COLO829 (cell line): ENCODE measurements around the gene TTYH1.

Source experiments
- DNase-seq: peaks from one replicate; pipeline ENCODE4 v3.0.0; 2012; ENCODE audit warnings: low spot score

TTYH1 gene

DNA sequence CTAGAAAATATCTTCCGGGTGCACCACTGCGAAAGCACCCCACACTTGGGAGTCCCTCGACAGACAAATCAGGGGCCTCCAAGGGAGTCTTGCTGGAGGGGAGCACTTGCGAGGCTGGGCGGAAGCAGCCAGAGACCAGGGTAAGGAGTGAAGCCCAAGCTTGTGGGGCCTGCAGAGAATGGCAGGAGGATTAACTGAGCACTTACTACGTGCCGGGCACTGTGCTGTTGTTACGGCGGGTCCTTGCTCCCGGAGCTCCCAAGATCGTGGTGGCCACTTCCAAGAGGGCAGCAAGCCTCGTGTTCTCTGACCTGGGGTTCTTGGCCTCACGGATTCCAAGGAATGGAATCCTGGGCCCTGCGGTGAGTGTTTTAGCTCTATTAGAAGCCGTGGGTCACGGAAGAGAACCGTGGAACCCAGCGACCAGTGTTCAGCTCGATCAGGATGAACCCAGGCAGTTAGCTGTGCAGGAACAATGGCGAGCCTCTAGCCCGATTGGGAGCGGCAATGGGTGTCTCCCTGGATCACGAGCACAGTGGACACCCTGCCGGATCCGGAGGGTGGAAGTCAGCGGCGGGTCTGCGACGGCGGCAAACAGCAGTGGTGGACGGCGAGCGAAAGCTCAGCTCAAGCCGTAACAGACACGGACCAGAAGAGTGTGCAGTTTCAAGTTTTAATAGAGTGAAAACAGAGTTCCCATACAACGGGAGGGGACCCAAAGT, 9.6 kb downstream of the TTYH1 start:
- DNase-seq: no peak

DNA sequence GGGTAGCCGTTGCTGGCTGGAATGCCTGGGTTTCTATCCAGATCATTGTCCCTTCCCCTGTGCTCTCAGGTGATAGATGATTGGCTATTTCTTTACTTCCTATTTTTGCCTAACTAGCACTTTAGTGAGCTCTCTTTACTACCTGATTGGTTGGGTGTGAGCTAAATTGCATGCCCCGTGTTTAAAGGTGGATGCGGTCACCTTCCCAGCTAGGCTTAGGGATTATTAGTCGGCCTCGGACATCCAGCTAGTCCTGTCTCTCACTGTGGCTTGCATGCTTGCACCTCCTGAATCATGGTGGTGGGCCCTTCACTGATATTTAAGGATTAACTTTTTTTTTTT, 10.1 kb downstream of the TTYH1 start:
- no peak for DNase-seq

DNA sequence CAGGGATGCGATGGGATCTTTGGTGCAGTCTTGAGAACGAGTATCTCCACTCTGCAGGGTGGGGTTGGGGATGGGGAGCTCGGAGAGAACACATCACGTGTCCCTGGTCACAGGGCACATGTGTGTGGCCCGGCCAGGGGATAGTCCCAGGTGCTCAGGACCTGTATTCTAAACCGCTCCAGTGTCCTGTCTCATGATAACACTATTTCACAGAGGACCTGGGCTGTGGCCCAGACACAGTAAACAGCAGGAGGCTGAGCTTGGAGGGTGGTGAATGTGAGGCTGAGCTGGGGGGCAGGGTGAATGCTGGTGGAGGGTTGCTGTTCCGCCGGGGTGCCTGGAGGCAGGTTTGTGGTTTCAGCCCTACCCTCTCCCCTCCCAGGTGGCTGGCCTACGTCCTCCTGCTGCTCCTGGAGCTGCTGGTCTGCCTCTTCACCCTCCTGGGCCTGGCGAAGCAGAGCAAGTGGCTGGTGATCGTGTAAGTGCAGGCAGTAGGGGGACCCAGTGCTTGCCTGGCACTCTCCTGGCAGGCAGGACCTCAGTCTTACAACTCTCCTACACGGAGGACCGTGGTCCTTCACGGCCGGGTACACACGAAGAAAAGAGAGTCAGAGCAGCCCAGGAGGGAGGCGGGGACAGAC, 11.1 kb downstream of the TTYH1 start:
- DNase-seq: no peak

DNA sequence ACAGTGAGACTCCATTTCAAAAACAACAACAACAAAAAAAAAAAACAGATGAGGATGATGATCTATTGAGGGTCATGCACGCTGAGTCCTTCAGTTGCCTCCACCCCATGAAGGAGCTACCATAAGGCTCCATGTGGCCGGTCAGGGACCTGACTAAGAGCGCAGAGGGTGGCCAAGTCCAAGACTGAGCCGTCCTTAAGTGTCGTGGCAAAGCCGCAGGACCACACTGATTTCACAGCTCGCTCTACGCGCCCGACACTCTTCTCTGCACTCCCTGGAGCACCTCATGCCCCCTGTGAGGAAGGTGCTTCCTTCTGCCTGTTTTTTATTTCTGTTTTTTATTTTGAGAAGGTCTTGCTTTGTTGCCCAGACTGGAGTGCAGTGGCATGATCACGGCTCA, 12.3 kb downstream of the TTYH1 start:
- no peak for DNase-seq

DNA sequence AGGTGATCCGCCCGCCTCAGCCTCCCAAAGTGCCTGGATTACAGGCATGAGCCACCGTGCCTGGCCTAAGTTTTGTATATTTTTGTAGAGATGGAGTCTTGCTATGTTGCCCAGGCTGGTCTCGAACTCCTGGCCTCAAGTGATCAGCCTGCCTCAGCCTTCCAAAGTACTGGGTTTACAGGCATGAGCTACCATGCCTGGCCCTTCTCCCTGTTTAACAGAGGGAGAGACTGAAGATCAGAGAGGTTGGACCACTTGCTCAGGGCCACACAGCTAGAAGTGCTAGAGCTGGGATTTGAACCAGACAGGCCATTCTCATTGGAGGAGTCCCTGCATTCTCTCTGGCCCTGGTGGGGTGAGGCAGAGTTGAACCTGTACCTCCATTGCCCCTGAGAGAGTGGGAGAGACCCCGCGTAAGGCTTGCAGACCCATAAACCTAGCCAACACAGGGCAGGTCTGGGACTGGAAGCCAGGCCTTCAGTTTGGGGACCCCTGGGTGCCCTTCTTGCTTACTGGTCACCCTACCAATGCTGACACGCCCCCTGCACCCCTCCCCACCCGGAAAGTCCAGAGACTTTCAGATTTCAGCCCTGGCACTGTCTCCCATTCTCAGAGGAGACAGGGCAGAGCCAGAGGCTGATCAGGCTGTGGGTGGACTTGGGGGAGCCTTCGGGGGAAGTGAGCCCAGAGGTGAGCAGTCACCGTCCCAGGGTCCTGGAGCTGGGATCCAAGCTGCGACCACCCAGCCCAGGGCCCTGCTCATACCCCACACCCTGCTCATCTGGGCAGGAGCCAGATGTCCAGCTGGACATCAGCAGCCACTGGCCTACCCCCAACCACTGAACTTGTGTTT, 13.3 kb downstream of the TTYH1 start:
- no peak for DNase-seq

DNA sequence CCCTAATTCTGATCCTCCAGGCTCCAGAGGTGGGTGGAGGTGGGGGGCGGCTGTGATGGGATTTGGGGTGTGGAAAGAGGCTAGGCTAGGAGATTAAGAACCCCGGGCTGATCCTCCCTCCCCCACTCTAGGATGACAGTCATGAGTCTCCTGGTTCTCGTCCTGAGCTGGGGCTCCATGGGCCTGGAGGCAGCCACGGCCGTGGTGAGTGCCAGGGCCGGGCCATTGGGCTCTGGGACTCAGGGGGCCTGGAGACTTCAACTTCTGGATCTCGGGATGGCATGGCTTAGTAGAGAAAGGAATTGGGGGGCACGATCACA, 13.9 kb downstream of the TTYH1 start:
- no peak for DNase-seq

- no peak for DNase-seq
Measured at GRCh38 chr19:54429545-54430227, 14.4 kb downstream of the TTYH1 start.

- DNase-seq: no peak
Measured at GRCh38 chr19:54430306-54431254, 15.3 kb downstream of the TTYH1 start.

GRCh38 chr19:54431255-54431838, 16.1 kb downstream of the TTYH1 start:
- DNase-seq: no peak

- DNase-seq: no peak
Measured at GRCh38 chr19:54432144-54432738, 17.0 kb downstream of the TTYH1 start.

DNA sequence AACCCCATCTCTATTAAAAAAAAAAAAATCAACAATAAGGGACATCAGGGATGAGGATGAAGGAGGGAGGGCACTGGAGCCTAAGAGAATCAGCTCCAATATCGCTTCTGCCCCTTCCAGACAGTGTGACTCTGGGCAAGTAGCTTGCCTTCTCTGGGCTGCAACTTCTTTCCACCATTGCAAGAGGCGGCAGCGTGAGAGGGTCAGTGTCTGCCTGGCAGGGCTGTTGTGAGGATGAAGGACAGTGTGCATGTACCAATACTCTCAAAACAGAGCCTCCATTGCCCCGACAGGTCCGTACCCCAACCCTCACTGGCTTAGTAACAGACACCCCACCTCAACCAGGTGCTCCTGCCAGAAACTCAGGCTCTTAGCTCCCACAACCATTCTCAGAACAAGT, 18.4 kb downstream of the TTYH1 start:
- DNase-seq: no peak

DNA sequence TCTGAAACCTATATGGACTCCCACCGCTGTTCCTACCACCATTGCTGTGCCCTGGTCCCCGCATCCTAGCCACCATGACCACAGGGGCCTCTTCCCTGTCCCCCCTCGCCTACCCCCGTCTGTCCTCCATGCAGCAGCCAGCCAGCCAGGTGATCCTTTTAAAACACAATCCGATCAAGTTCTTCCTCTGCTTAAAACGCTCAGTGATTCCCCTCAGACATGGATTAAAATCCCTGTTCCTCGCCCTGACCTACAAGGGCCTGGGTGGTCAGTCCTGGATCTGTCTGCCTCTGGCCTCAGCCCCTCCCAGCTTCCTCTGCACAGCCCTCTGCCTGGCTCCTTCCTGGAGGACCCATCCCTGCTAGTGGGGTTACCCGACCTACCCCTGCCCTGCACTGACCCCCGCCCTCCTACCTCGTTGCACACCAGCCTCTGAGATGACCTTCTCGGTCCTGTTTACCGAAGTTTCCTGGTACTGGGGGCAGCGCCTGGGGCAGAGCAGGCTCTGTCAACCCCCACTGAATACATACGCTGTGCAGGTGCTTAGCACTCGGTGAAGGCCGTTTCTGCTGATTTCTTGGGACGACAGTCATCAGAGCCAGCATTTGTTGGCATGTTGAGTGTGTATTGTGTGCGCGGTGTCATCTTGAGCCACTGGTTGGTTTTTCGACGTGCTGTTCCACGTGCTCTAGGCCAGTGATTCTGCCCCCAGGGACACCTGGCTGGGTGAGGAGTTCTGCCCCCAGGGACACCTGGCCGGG, 19.0 kb downstream of the TTYH1 start:
- no peak for DNase-seq

- DNase-seq: no peak
Measured at GRCh38 chr19:54434873-54435214, 19.6 kb downstream of the TTYH1 start.

- DNase-seq: no peak
Measured at GRCh38 chr19:54435551-54436016, 20.3 kb downstream of the TTYH1 start.

- DNase-seq: no peak
Measured at GRCh38 chr19:54436031-54436523, 20.8 kb downstream of the TTYH1 start.

DNA sequence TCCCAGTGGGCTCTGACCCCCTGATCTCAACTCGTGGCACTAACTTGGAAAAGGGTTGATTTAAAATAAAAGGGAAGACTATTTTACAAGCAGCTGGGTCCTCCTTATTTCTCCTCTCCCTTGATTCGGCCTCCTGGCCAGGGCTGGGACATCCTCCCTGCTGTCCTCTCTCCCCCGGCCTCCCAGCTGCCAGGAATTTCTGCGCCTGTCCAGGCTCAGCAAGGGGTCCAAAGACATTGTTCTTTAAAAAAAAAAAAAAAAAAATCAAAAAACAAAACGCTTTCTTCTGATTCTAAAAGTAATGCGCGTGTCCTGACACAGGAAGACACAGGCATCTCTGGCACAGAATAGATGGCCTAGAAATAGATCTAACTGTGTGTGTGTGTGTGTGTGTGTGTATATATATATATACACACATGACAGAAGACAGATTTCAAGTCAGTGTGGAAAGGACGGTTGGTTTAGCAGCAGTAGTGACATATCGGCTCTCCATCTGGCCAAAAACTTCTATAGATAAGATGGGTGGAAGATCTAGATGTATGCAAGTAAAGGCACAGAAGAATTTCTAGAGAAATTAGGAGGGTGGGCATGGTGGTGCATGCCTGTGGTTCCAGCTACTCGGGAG, 21.5 kb downstream of the TTYH1 start:
- DNase-seq: no peak

DNA sequence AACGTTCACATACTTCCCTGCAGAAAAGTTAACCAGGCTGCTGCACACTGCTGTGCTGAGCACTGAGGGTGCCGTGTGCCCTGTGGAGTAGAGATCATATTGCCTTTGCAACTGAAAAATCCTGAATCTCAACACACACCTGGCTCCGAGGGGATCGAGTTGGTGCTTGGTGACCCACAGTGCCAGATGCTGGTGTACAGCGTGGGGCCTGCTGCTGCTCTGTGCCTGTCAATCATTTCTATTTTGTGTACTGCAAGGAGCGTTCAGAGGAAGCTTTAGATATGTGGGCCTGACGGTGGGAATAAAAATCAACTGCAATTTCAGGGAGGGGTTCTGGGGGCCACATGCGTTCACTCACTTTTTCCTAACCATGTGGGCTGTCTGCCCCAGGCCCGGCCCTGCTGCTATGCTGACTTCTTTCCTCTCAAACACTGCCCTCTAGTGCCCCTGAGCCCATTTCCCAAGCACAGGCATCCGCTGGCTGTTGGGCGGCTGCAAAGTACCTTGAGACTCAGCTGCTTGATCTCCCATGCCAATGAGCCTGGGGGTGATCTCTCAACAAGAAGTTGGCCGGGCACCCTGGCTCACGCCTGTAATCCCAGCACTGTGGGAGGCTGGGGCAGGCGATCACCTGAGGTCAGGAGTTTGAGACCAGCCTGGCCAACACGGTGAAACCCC, 24.0 kb downstream of the TTYH1 start:
- peak; percentile 61 for DNase-seq

- no peak for DNase-seq
Measured at GRCh38 chr19:54440641-54441040, 25.4 kb downstream of the TTYH1 start.

- DNase-seq: no peak
Measured at GRCh38 chr19:54444737-54445136, 29.5 kb downstream of the TTYH1 start.
